SU-DHL-6 (cell line): ENCODE measurements around the gene STX3.

Source experiments
- CTCF ChIP-seq: fragments of 200-600 bp; sonication (generic); IDR thresholded peaks from one replicate; pipeline ENCODE4 v1.5.1; 2017; ENCODE audit warnings: antibody characterized with exemption, mild to moderate bottlenecking, low read length, moderate library complexity; ENCODE audit not compliant: insufficient read depth, poor library complexity, severe bottlenecking
- EZH2phosphoT487 ChIP-seq: fragments of 200-600 bp; sonication (generic), shearing (Covaris generic); conservative IDR thresholded peaks from 2 replicates; pipeline ENCODE4 v1.6.1; 2018; ENCODE audit warnings: mild to moderate bottlenecking, antibody characterized with exemption, low read length, moderate library complexity, mixed read lengths

- TF ChIP-seq CTCF (no peak), EZH2phosphoT487 (no peak)
Observed at GRCh38 chr11:59771605-59772004, 16.4 kb downstream of the STX3 start.
